GM23248 (cell line): Measurements from ENCODE around the gene NEU2. TPM values are rescaled to one million over a fixed set of nuclear protein-coding genes. Genes with fewer than 3 reads are reported as not detected.
A peak's percentile ranks its signal among the peaks of the same experiment; 100 is the strongest.
"Not testable (repeated sequence)": the region's sequence is repeated elsewhere in the genome, so short reads cannot be mapped to it uniquely, and the experiment has no call there.

Experiments used
- DNase-seq: peaks from one replicate; pipeline ENCODE4 v3.0.0-alpha.2; 2015
- H2AFZ ChIP-seq: fragments of 200-600 bp; sonication (generic); 2 replicates; pipeline ENCODE4 v1.6.1; 2016; ENCODE audit warnings: antibody characterized with exemption
- H3F3A ChIP-seq: fragments of 200-600 bp; sonication (generic); 2 replicates; pipeline ENCODE4 v1.6.1; 2016; ENCODE audit warnings: mild to moderate bottlenecking, antibody characterized with exemption, mixed run types; ENCODE audit not compliant: insufficient read depth
- H3K27ac ChIP-seq: fragments of 200-600 bp; sonication (generic); 2 replicates; pipeline ENCODE4 v1.5.1; 2016; ENCODE audit warnings: mild to moderate bottlenecking
- H3K27me3 ChIP-seq: fragments of 200-600 bp; sonication (generic); replicated peaks from 2 replicates; pipeline ENCODE4 v1.6.1; 2016; ENCODE audit warnings: mild to moderate bottlenecking; ENCODE audit not compliant: insufficient read depth
- H3K36me3 ChIP-seq: fragments of 200-600 bp; sonication (generic); 2 replicates; pipeline ENCODE4 v1.6.1; 2016; ENCODE audit warnings: low read depth, mild to moderate bottlenecking
- H3K4me1 ChIP-seq: fragments of 200-600 bp; sonication (generic); 2 replicates; pipeline ENCODE4 v1.6.1; 2016; ENCODE audit warnings: mild to moderate bottlenecking; ENCODE audit not compliant: insufficient read depth
- H3K4me2 ChIP-seq: fragments of 200-600 bp; sonication (generic); one replicate; pipeline ENCODE4 v1.6.1; 2016; ENCODE audit warnings: mild to moderate bottlenecking; ENCODE audit not compliant: unreplicated experiment
- H3K4me3 ChIP-seq: fragments of 200-600 bp; sonication (generic); 2 replicates; pipeline ENCODE4 v1.5.1; 2016; ENCODE audit warnings: mild to moderate bottlenecking
- H3K79me2 ChIP-seq: fragments of 200-600 bp; sonication (generic); 2 replicates; pipeline ENCODE4 v1.6.1; 2016; ENCODE audit warnings: mild to moderate bottlenecking; ENCODE audit not compliant: insufficient read depth
- H3K9ac ChIP-seq: fragments of 200-600 bp; sonication (generic); 2 replicates; pipeline ENCODE4 v1.6.1; 2016; ENCODE audit warnings: mild to moderate bottlenecking
- H3K9me2 ChIP-seq: fragments of 200-600 bp; sonication (generic); 2 replicates; pipeline ENCODE4 v1.6.1; 2016; ENCODE audit warnings: mixed run types, mild to moderate bottlenecking, moderate library complexity; ENCODE audit not compliant: insufficient read depth
- H3K9me3 ChIP-seq: fragments of 200-600 bp; sonication (generic); one replicate; pipeline ENCODE4 v1.6.1; 2017; ENCODE audit warnings: low read depth
- H4K20me1 ChIP-seq: fragments of 200-600 bp; sonication (generic); 2 replicates; pipeline ENCODE4 v1.6.0; 2016; ENCODE audit not compliant: insufficient read depth
- EZH2 ChIP-seq: fragments of 200-600 bp; sonication (generic); IDR thresholded peaks from 2 replicates; pipeline ENCODE4 v1.6.1; 2018; ENCODE audit warnings: antibody characterized with exemption, mild to moderate bottlenecking; ENCODE audit not compliant: insufficient read depth, poor library complexity, severe bottlenecking
- EZH2phosphoT487 ChIP-seq: fragments of 200-600 bp; sonication (generic); IDR thresholded peaks from 2 replicates; pipeline ENCODE4 v1.6.1; 2018; ENCODE audit warnings: antibody characterized with exemption, moderate library complexity, mild to moderate bottlenecking, low read depth; ENCODE audit not compliant: insufficient read depth
- WGBS, 2 experiments: methylation state at CpG; one replicate each; pipeline ENCODE4 v1.1.6; 2015 to 2017; ENCODE audit warnings: low lambda C conversion rate in 2 of 2, low coverage in 1 of 2; ENCODE audit errors: missing lambda C conversion rate in 2 of 2; 5-methylcytosine and 5-hydroxymethylcytosine counted together
- in situ Hi-C: fragments of 300-500 bp; cut with MboI; formaldehyde crosslinking; loops from 2 replicates; pipeline ENCODE4 v1.15.0; 2020
- polyA plus RNA-seq: library from polyadenylated mRNA; unstranded; fragments of >200 nt; fragmentation: Nextera tagmentation; extraction: Ambion mirVana; gene quantifications from 2 replicates; pipeline ENCODE4 v1.2.1, GENCODE V29; 2016
- total RNA-seq: library from RNA; depleted of rRNA; stranded (reverse); fragments of >200 nt; shearing (Covaris generic); gene quantifications from 2 replicates; pipeline ENCODE4 v1.2.3, GENCODE V29; 2014

NEU2 gene
- total and polyA plus RNA-seq, 2 experiments from 2014 or later = not detected

DNA sequence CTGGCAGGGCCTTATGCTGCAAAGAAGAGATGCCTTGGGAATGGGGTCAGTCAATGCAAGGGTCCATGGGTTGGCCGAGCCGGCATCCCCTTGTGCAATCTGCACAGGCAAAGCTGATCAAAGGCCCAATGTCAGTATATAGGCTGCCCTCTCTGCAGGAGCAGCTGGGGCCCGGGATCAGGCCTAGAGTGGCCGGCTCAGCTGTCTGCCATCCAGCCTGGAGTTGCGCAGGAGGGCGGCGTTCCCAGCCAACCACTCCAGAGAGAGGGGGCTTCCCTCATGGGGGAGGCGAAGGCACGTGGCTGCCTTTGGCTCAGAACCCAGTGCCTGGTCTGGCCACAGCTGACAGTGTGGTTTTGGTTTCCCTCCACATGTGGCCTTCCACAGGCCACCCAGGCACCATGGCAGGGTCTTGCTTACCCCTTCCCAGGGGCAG, 31.5 kb downstream of the NEU2 start:
- Histone ChIP-seq H3F3A (peaks cover 6% of the 10 kb centered on the region; the same call in 1 of the 2 replicates), H3K9me3 (no peaks in the 10 kb centered on the region), H3K36me3 (no peaks in the 10 kb centered on the region), H4K20me1 (no peaks in the 10 kb centered on the region), H3K4me3 (no peak overlapping the region), H3K79me2 (no peaks in the 10 kb centered on the region), H2AFZ (no peak overlapping the region), H3K4me2 (no peak overlapping the region), H3K9ac (no peak overlapping the region), H3K9me2 (no peaks in the 10 kb centered on the region), H3K4me1 (no peaks in the 10 kb centered on the region), H3K27me3 (peaks cover under 1% of the 10 kb centered on the region; the same call in 1 of the 2 replicates), H3K27ac (no peak overlapping the region)
- DNase-seq = no peak
- TF ChIP-seq EZH2phosphoT487 = no peak
- TF ChIP-seq EZH2 = no peak
- WGBS, 2 experiments = 69% methylated on average over 9 of the region's 9 CpGs
- in situ Hi-C loops = no loop called here

DNA sequence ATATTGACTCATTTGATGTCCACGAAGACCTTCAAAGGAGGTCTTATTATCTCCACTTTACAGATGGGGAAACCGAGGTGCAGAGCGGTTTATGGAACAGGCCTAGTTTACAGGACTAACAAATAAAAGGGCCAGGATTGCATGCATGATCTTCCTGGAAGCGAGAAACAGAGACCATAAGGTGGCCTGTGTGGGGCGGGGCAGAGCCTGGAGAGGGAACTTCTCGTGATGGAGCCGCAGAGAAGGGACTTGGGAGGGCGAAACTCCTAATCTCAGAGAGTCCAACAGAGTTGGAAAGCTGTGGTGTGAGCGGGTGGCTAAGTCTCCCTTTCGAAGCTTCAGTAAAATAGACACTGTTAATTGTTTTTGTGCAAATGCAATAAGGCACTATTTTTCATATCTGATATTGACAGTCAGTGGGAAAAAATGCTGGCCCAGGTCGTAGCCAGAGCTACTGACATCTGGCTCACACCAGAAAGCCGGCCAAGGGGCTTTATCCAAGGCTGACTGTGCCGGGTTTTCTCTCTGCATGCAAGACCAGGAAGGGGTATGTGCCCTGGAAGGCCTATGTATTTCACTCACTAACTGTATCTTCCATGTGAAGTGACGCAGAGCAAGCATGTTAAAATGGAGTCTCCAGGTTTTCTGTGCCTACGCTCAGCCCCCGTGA, 32.2 kb downstream of the NEU2 start:
- WGBS, 2 experiments = 40% methylated on average over 16 of the region's 16 CpGs
- DNase-seq = peak; percentile 18
- peaks cover 7% of the 10 kb centered on the region; the same call in 1 of the 2 replicates for H3K27me3 ChIP-seq
- no peaks in the 10 kb centered on the region for H3K9me3 ChIP-seq
- in situ Hi-C loops = no loop called here
- no peak overlapping the region for H3K4me2 ChIP-seq
- no peaks in the 10 kb centered on the region for H3K36me3 ChIP-seq
- H2AFZ ChIP-seq = no peak overlapping the region
- peaks cover 6% of the 10 kb centered on the region; the same call in 1 of the 2 replicates for H3F3A ChIP-seq
- no peak overlapping the region for H3K4me3 ChIP-seq
- TF ChIP-seq EZH2phosphoT487 = no peak
- TF ChIP-seq EZH2 = no peak
- no peaks in the 10 kb centered on the region for H3K79me2 ChIP-seq
- no peaks in the 10 kb centered on the region for H3K9me2 ChIP-seq
- H3K4me1 ChIP-seq = no peaks in the 10 kb centered on the region
- no peak overlapping the region for H3K9ac ChIP-seq
- H3K27ac ChIP-seq = no peak overlapping the region
- H4K20me1 ChIP-seq = no peaks in the 10 kb centered on the region

DNA sequence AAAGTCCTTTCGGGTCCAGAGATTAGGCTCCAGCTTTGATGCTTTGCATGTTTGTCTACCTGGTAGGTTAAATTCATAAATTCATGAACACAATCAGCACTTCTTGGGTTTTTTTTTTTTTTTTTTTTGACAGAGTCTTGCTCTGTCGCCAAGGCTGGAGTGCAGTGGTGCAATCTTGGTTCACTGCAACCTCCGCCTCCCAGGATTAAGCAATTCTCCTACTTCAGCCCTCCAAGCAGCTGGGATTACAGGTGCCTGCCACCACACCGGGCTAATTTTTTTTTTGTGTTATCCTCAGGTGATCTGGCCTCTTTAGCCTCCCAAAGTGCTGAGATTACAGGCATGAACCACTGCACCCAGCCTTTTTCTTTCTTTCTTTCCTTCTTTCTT, 32.7 kb downstream of the NEU2 start:
- H3K27ac ChIP-seq, H3K4me1 ChIP-seq, H3K9ac ChIP-seq, H3K79me2 ChIP-seq, H3K36me3 ChIP-seq, H3K4me3 ChIP-seq, DNase-seq, H3K9me3 ChIP-seq, H4K20me1 ChIP-seq, H3K9me2 ChIP-seq, H3F3A ChIP-seq, H2AFZ ChIP-seq, in situ Hi-C loops, H3K4me2 ChIP-seq: not testable (repeated sequence)
- peaks cover 13% of the 10 kb centered on the region for H3K27me3 ChIP-seq
- WGBS, 2 experiments = 36 to 39% methylated on average over 4 of the region's 4 CpGs

DNA sequence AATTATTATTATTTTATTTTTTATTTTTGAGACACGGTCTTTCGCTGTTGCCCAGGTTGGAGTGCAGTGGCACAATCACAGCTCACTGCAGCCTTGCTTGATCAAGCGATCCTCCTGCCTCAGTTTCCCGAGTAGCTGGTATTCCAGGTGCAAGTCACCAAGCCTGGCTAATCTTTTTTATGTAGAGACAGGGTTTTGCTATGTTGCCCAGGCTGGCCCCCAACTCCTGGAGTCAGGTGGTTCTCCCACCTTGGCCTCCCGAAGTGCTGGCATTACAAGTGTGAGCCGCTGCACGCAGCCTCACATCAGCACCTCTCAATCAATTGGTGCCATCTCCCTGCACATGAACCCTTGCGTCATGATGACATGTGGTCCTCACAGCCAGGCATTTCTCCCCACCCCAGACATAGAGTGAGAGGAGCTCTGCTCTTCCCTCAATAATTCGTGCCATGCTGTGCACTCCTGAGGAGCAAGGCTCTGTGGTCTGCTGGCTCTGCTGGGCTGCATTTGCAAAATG, 33.5 kb downstream of the NEU2 start:
- Histone ChIP-seq H3K9me2 (no peaks in the 10 kb centered on the region), H3K9me3 (no peaks in the 10 kb centered on the region), H3K9ac (no peak overlapping the region), H3K4me1 (no peaks in the 10 kb centered on the region), H3K27me3 (peaks cover 16% of the 10 kb centered on the region), H3F3A (peaks cover 6% of the 10 kb centered on the region; the same call in 1 of the 2 replicates), H3K4me3 (no peak overlapping the region), H3K27ac (no peak overlapping the region), H3K36me3 (no peaks in the 10 kb centered on the region), H3K79me2 (no peaks in the 10 kb centered on the region), H2AFZ (no peak overlapping the region), H3K4me2 (no peak overlapping the region), H4K20me1 (no peaks in the 10 kb centered on the region)
- DNase-seq = no peak
- in situ Hi-C loops = no loop called here
- TF ChIP-seq EZH2phosphoT487 (no peak), EZH2 (no peak)
- 93 to 95% methylated on average over 9 of the region's 9 CpGs for WGBS, 2 experiments
